ENCODE data around the gene ZNF225. TPM values are rescaled to one million over a fixed set of nuclear protein-coding genes. Genes with fewer than 3 reads are reported as not detected.
A peak's percentile ranks its signal among the peaks of the same experiment; 100 is the strongest.
"Not testable (repeated sequence)": the region's sequence is repeated elsewhere in the genome, so short reads cannot be mapped to it uniquely, and the experiment has no call there.

The ZNF225 gene
- 4.0 TPM for polyA plus RNA-seq (ENCODE audit: insufficient read length)

- peak; percentile 99 for DNase-seq (ENCODE audit: low read depth)
These were observed at the start of gene ZNF225 for GRCh38 chr19:44113138-44113783. ZNF225 (plus strand) TSS chr19:44113399; CDS start chr19:44115828, 2,429 bp downstream.

- no peak for DNase-seq (ENCODE audit: low read depth)
These were observed 46.9 kb upstream of the ZNF225 start for GRCh38 chr19:44066305-44066704.

- DNase-seq (ENCODE audit: low read depth), result no peak
These were observed 43.8 kb upstream of the ZNF225 start for GRCh38 chr19:44069415-44069814.

- peak; percentile 79 for DNase-seq (ENCODE audit: low read depth)
These were observed 41.2 kb upstream of the ZNF225 start, which contains the start of gene ZNF284 for GRCh38 chr19:44071824-44072542. ZNF284 (plus strand) TSS chr19:44072159; CDS start chr19:44076390, 4,231 bp downstream.

- no peak for DNase-seq (ENCODE audit: low read depth)
These were observed 40.4 kb upstream of the ZNF225 start for GRCh38 chr19:44072543-44073401.

- no peak for DNase-seq (ENCODE audit: low read depth)
These were observed 36.9 kb upstream of the ZNF225 start for GRCh38 chr19:44076325-44076724.

GRCh38 chr19:44092108-44092507 lies 21.1 kb upstream of the ZNF225 start:
- no peak for DNase-seq (ENCODE audit: low read depth)

GRCh38 chr19:44093931-44094765 lies 19.1 kb upstream of the ZNF225 start, which contains the start of gene ZNF224:
ZNF224 (plus strand) TSS chr19:44094361; CDS start chr19:44097874, 3,513 bp downstream.
- peak; percentile 95 for DNase-seq (ENCODE audit: low read depth)

- no peak for DNase-seq (ENCODE audit: low read depth)
These were observed 5.4 kb upstream of the ZNF225 start for GRCh38 chr19:44107751-44108150.

GRCh38 chr19:44109458-44109857 lies 3.7 kb upstream of the ZNF225 start:
- DNase-seq (ENCODE audit: low read depth), result no peak

GRCh38 chr19:44111910-44112463 lies 1.2 kb upstream of the ZNF225 start:
- DNase-seq (ENCODE audit: low read depth), result no peak

- DNase-seq (ENCODE audit: low read depth), result no peak
These were observed 429 bp upstream of the ZNF225 start for GRCh38 chr19:44112802-44113137.

- DNase-seq (ENCODE audit: low read depth), result no peak
These were observed 688 bp downstream of the ZNF225 start for GRCh38 chr19:44113784-44114390.

GRCh38 chr19:44121162-44121561 lies 8.0 kb downstream of the ZNF225 start:
- DNase-seq (ENCODE audit: low read depth), result not testable (repeated sequence)

GRCh38 chr19:44131955-44132354 lies 18.8 kb downstream of the ZNF225 start:
- no peak for DNase-seq (ENCODE audit: low read depth)

- DNase-seq (ENCODE audit: low read depth), result peak; percentile 82
These were observed 28.2 kb downstream of the ZNF225 start, which contains the start of gene ZNF234 for GRCh38 chr19:44141191-44142058. ZNF234 (plus strand) TSS chr19:44141554; CDS start chr19:44144633, 3,079 bp downstream.

GRCh38 chr19:44142059-44142433 lies 28.8 kb downstream of the ZNF225 start:
- DNase-seq (ENCODE audit: low read depth), result no peak

GRCh38 chr19:44149776-44150175 lies 36.6 kb downstream of the ZNF225 start:
- no peak for DNase-seq (ENCODE audit: low read depth)

GRCh38 chr19:44151491-44151890 lies 38.3 kb downstream of the ZNF225 start:
- DNase-seq (ENCODE audit: low read depth), result no peak
